GM12891 (cell line): ENCODE results near the gene ZNF365.

Experiments
- POLR2A ChIP-seq: IDR thresholded peaks from 2 replicates; pipeline ENCODE4 v1.6.1; 2011; ENCODE audit warnings: low read depth, low read length, control low read depth
- TAF1 ChIP-seq: IDR thresholded peaks from 2 replicates; pipeline ENCODE4 v1.6.1; 2011; ENCODE audit warnings: low read depth, low read length, control low read depth

- TF ChIP-seq POLR2A: no peak
- TF ChIP-seq TAF1: no peak
Measured at GRCh38 chr10:62394556-62395018, 20.4 kb downstream of the ZNF365 start.
